GM12878 (cell line): ENCODE data around the gene LARP6. TPM values are rescaled to one million over a fixed set of nuclear protein-coding genes. Genes with fewer than 3 reads are reported as not detected.

Experiments used
- ATAC-seq: fragments of 200-7000 bp; cut with Tn5 transposase; 3 replicates; pipeline ENCODE4 v1.9.1; 2020; ENCODE audit warnings: mild to moderate bottlenecking, moderate library complexity
- BruUV-seq: library from RNA; stranded (reverse); fragments of 400-500 nt; replicated peaks from 2 replicates; lab custom pipeline; 2021; lab: Mats Ljungman, UMichigan
- CTCF ChIA-PET: fragments of 300-600 bp; sonication (Branson Sonifier 250); formaldehyde crosslinking; extraction: SDS; loops from one replicate; lab custom pipeline; 2021; ENCODE audit warnings: inconsistent platforms; lab: Yijun Ruan, JAX
- POLR2A ChIA-PET: fragments of 350-600 bp; formaldehyde crosslinking; extraction: SDS; loops from one replicate; lab custom pipeline; 2021; ENCODE audit warnings: inconsistent platforms; lab: Charles Lee
- RAD21 ChIA-PET: fragments of 300-600 bp; sonication (Branson Sonifier 250); formaldehyde crosslinking; loops from one replicate; lab custom pipeline; 2023; ENCODE audit warnings: antibody characterized with exemption; ENCODE audit not compliant: unreplicated experiment; lab: Charles Lee
- SMC1A ChIA-PET: fragments of 300-600 bp; sonication (Branson Sonifier 250); formaldehyde crosslinking; loops from one replicate; lab custom pipeline; 2023; ENCODE audit not compliant: unreplicated experiment, uncharacterized antibody; lab: Charles Lee
- DNase-seq: peaks from one replicate; pipeline ENCODE4 v3.0.0-alpha.2; 2011; ENCODE audit warnings: low read depth, low spot score
- FAIRE-seq: peaks from 3 replicates; lab custom pipeline; 2011; peaks lifted over from hg19 to GRCh38; lab: Jason Lieb, UNC
- H2AFZ ChIP-seq: 2 replicates; pipeline ENCODE4 v1.6.0; 2011; ENCODE audit warnings: low read depth, low read length, control low read depth; ENCODE audit not compliant: control insufficient read depth
- H3K27ac ChIP-seq: 2 replicates; pipeline ENCODE4 v1.5.1; 2011; ENCODE audit warnings: control low read depth; ENCODE audit not compliant: control insufficient read depth, insufficient read depth
- H3K27me3 ChIP-seq, 2 experiments: replicated peaks in 1 of 2; 2 replicates each; pipeline versions ENCODE4 v1.6.0 to v1.6.1; 2011; ENCODE audit warnings: low read length in 1 of 2; ENCODE audit not compliant: control insufficient read depth in 2 of 2, insufficient read depth in 2 of 2
- H3K36me3 ChIP-seq, 2 experiments: 2 replicates each; pipeline ENCODE4 v1.5.1; 2011; ENCODE audit warnings: low read length in 1 of 2; ENCODE audit not compliant: control insufficient read depth in 2 of 2, insufficient read depth in 2 of 2
- H3K4me1 ChIP-seq: 2 replicates; pipeline ENCODE4 v1.6.1; 2011; ENCODE audit warnings: mild to moderate bottlenecking, low read length, moderate library complexity, mixed read lengths; ENCODE audit not compliant: control insufficient read depth, insufficient read depth
- H3K4me2 ChIP-seq: 2 replicates; pipeline ENCODE4 v1.6.0; 2011; ENCODE audit warnings: control low read depth; ENCODE audit not compliant: control insufficient read depth, insufficient read depth
- H3K4me3 ChIP-seq: fragments of 200-600 bp; sonication (generic); 2 replicates; pipeline ENCODE4 v1.5.1; 2016
- H3K79me2 ChIP-seq: 2 replicates; pipeline ENCODE4 v1.6.0; 2011; ENCODE audit warnings: low read length; ENCODE audit not compliant: control insufficient read depth, insufficient read depth
- H3K9ac ChIP-seq: 2 replicates; pipeline ENCODE4 v1.8.0; 2011; ENCODE audit warnings: low read length, control low read depth, mixed read lengths; ENCODE audit not compliant: control insufficient read depth, insufficient read depth
- H3K9me3 ChIP-seq: replicated peaks from 3 replicates; pipeline ENCODE4 v1.5.1; 2011; ENCODE audit warnings: mild to moderate bottlenecking, low read length; ENCODE audit not compliant: control insufficient read depth, insufficient read depth
- H4K20me1 ChIP-seq: 2 replicates; pipeline ENCODE4 v1.6.0; 2011; ENCODE audit not compliant: control insufficient read depth, insufficient read depth
- EZH2 ChIP-seq: IDR thresholded peaks from 2 replicates; pipeline ENCODE4 v1.6.1; 2012; ENCODE audit warnings: low read depth, mild to moderate bottlenecking, control low read depth, inconsistent platforms, low read length, borderline replicate concordance; ENCODE audit not compliant: control insufficient read depth
- HDGF ChIP-seq: fragments of 450-650 bp; IDR thresholded peaks from 2 replicates; pipeline ENCODE4 v1.6.1; 2016; ENCODE audit warnings: antibody characterized with exemption
- KAT2A ChIP-seq: conservative IDR thresholded peaks from 2 replicates; pipeline ENCODE4 v1.6.1; 2011; ENCODE audit warnings: low read depth, low read length; ENCODE audit not compliant: control insufficient read depth
- NFIC ChIP-seq: IDR thresholded peaks from 2 replicates; pipeline ENCODE4 v1.6.1; 2012; ENCODE audit warnings: low read depth, mild to moderate bottlenecking, inconsistent platforms, low read length, moderate library complexity
- RB1 ChIP-seq: fragments of 450-650 bp; formaldehyde crosslinking; IDR thresholded peaks from 2 replicates; pipeline ENCODE4 v1.6.1; 2017; ENCODE audit warnings: mild to moderate bottlenecking, borderline replicate concordance
- TBL1XR1 ChIP-seq: IDR thresholded peaks from 2 replicates; pipeline ENCODE4 v1.6.1; 2012; ENCODE audit warnings: low read depth, low read length, improper control_type of control experiment
- TCF3 ChIP-seq: IDR thresholded peaks from 2 replicates; pipeline ENCODE4 v1.6.1; 2012; ENCODE audit warnings: low read depth, mild to moderate bottlenecking, low read length, borderline replicate concordance; ENCODE audit not compliant: insufficient read depth
- WGBS: methylation state at CpG from one replicate; pipeline ENCODE4 v1.1.6; 2016; ENCODE audit warnings: low lambda C conversion rate; ENCODE audit not compliant: insufficient replicate concordance, insufficient coverage; ENCODE audit errors: missing lambda C conversion rate; 5-methylcytosine and 5-hydroxymethylcytosine counted together
- in situ Hi-C: fragments of 300-500 bp; cut with MboI; formaldehyde crosslinking; loops from 9 replicates; pipeline ENCODE4 v1.14.3; 2018; ENCODE audit warnings: mixed read lengths
- intact Hi-C: fragments of 100-400 bp; cut with micrococcal nuclease; formaldehyde crosslinking; loops from one replicate; pipeline ENCODE4 v1.14.2; 2022; ENCODE audit not compliant: unreplicated experiment
- polyA plus RNA-seq, 11 experiments: library from polyadenylated mRNA; depleted of rRNA in 4 of 11; unstranded in 6 of 11; stranded (reverse) in 5 of 11; fragments of >200 nt; fragmentation: Nextera tagmentation in 4 of 11; fragmentation: Illumina TruSeq in 1 of 11; extraction: Ambion mirVana in 4 of 11; extraction: Trizol in 1 of 11; gene quantifications; 1 replicate in 1 of 11; 2 replicates in 10 of 11; pipeline versions ENCODE4 v1.2.1 to v1.2.3, GENCODE V29; 2011 to 2016; ENCODE audit warnings: inconsistent platforms in 2 of 11, missing spikeins in 2 of 11, low read depth in 1 of 11
- total RNA-seq, 4 experiments: library from RNA; depleted of rRNA in 3 of 4; stranded (reverse); fragments of >200 nt in 3 of 4; fragmentation: Illumina TruSeq in 1 of 4; extraction: Trizol in 1 of 4; gene quantifications; 2 replicates each; pipeline versions ENCODE4 v1.2.1 to v1.2.3, GENCODE V29; 2013 to 2021
- TF ChIP-seq, protein P1 (sequence below): fragments of 450-650 bp; IDR thresholded peaks from 2 replicates; pipeline ENCODE4 v1.6.1; 2017; ENCODE audit warnings: mild to moderate bottlenecking

Gene LARP6
- total and polyA plus RNA-seq, 10 of the 15 experiments (the other 5 are each of a cell fraction or from before 2014, with no cell fraction given) = 0.74 to 14.6 (median 3.9) TPM

DNA sequence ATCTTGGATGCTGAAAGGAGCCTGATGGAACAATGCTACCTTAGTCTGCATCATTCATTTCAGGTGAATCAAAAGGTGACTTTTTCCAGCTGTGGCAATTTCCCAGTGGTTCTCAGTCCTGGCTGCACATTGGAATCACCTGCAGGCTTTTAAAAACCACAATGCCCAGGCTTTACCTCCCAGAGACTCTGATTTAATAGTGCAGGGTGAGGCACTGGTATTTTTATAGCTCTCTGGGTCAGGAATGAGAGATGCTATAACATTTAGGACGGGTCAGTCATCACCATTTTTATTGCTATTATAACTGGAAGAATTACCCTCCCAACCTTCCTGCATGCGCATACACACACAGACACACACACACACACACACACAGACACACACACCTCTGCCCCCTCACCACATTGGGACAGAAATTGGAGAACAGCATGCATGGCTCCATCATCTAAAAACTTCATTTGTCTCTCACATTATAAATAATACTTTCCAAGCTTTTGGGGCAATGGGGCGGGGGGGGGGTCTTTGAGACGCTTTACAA, 41.1 kb downstream of the LARP6 start:
- H3K27ac ChIP-seq = no peak overlapping the region
- H3K79me2 ChIP-seq = no peaks in the 10 kb centered on the region
- H3K9me3 ChIP-seq = no peaks in the 10 kb centered on the region
- no peak for FAIRE-seq
- BruUV-seq = no TSS peak
- intact Hi-C loops = loop anchor here (2.0 to 5.0 kb wide), 2 partner anchors 134 to 1336 kb away; no protein-coding TSS in a partner anchor
- H3K4me3 ChIP-seq = no peak overlapping the region
- no peak overlapping the region for H3K9ac ChIP-seq
- TF ChIP-seq, protein P1, sequence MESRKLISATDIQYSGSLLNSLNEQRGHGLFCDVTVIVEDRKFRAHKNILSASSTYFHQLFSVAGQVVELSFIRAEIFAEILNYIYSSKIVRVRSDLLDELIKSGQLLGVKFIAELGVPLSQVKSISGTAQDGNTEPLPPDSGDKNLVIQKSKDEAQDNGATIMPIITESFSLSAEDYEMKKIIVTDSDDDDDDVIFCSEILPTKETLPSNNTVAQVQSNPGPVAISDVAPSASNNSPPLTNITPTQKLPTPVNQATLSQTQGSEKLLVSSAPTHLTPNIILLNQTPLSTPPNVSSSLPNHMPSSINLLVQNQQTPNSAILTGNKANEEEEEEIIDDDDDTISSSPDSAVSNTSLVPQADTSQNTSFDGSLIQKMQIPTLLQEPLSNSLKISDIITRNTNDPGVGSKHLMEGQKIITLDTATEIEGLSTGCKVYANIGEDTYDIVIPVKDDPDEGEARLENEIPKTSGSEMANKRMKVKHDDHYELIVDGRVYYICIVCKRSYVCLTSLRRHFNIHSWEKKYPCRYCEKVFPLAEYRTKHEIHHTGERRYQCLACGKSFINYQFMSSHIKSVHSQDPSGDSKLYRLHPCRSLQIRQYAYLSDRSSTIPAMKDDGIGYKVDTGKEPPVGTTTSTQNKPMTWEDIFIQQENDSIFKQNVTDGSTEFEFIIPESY = no peak
- no peak for TF ChIP-seq TBL1XR1
- TF ChIP-seq EZH2 = no peak
- no peak for TF ChIP-seq NFIC
- TF ChIP-seq RB1 = no peak
- TF ChIP-seq TCF3 = no peak
- TF ChIP-seq KAT2A = no peak
- no peak for TF ChIP-seq HDGF
- TF ChIP-seq, all 136 proteins: peak for 0
- Histone ChIP-seq H3K36me3 (no peaks in the 10 kb centered on the region), H4K20me1 (no peaks in the 10 kb centered on the region), H3K27me3 (no peaks in the 10 kb centered on the region; a peak in 2 of 4 replicates), H3K4me1 (no peaks in the 10 kb centered on the region), H3K4me2 (no peak overlapping the region), H2AFZ (no peak overlapping the region)
- ATAC-seq (no peak), DNase-seq (no peak)
- RAD21 ChIA-PET = no interaction called here
- 37% methylated on average over 3 of the region's 4 CpGs for whole genome bisulfite sequencing
- SMC1A ChIA-PET = interaction anchor here (0.6 kb wide), 1 partner anchor 887 kb away, joined by 3 read pairs; no protein-coding TSS in a partner anchor
- POLR2A ChIA-PET = no interaction called here
- in situ Hi-C loops = no loop called here
- CTCF ChIA-PET = interaction anchor here (1.1 to 1.8 kb wide), 4 partner anchors 12 to 327 kb away, joined by 3 to 4 read pairs (median 3); no protein-coding TSS in a partner anchor
